Stomach (tissue), 9 donors: ENCODE measurements around the gene ARID3A. TPM values are rescaled to one million over a fixed set of nuclear protein-coding genes. Genes with fewer than 3 reads are reported as not detected.

ENCODE experiments used
- DNase-seq, 2 donors: peaks; one replicate each; pipeline versions ENCODE4 v3.0.0 to v3.0.0-alpha.2; 2013 to 2019
- H3K27ac ChIP-seq, 5 donors: fragments of 200-600 bp in 4 of 5; sonication (generic) in 4 of 5; one replicate each; pipeline ENCODE4 v1.5.1; 2013 to 2019; ENCODE audit warnings: mild to moderate bottlenecking in 1 of 5, moderate library complexity in 1 of 5
- H3K27me3 ChIP-seq, 3 donors: fragments of 200-600 bp; sonication (generic); one replicate each; pipeline ENCODE4 v1.5.1; 2017 to 2019; ENCODE audit warnings: mixed run types in 1 of 3
- H3K36me3 ChIP-seq, 4 donors: fragments of 200-600 bp; sonication (generic); 1 replicate in 3 of 4; 2 replicates in 1 of 4; pipeline ENCODE4 v1.5.1; 2016 to 2019
- H3K4me1 ChIP-seq, 4 donors: fragments of 200-600 bp; sonication (generic); one replicate each; pipeline ENCODE4 v1.5.1; 2016 to 2019
- H3K4me3 ChIP-seq, 4 donors: fragments of 200-600 bp; sonication (generic) in 3 of 4; one replicate each; pipeline ENCODE4 v1.5.1; 2016 to 2019; ENCODE audit warnings: mild to moderate bottlenecking in 1 of 4
- H3K9me3 ChIP-seq, 4 donors: fragments of 200-600 bp; sonication (generic); one replicate each; pipeline ENCODE4 v1.5.1; 2016 to 2019
- EP300 ChIP-seq: sonication (generic); formaldehyde crosslinking; IDR thresholded peaks from one replicate; pipeline ENCODE4 v1.6.1; 2017; ENCODE audit warnings: antibody characterized with exemption
- POLR2A ChIP-seq, 4 donors: fragments of 450-650 bp; IDR thresholded peaks; one replicate each; pipeline ENCODE4 v1.6.1; 2016; ENCODE audit warnings: antibody characterized with exemption in 4 of 4, control low read depth in 2 of 4, mild to moderate bottlenecking in 1 of 4, moderate library complexity in 1 of 4
- POLR2AphosphoS5 ChIP-seq, 3 donors: sonication (generic); formaldehyde crosslinking; IDR thresholded peaks; one replicate each; pipeline ENCODE4 v1.6.1; 2016; ENCODE audit warnings: antibody characterized with exemption in 3 of 3
- whole genome bisulfite sequencing, 5 donors: extraction: QIAGEN DNeasy Blood & Tissue Kit in 3 of 5; methylation state at CpG; one replicate each; pipeline versions ENCODE4 v1.1.5 to v1.1.7; 2013 to 2018; 5-methylcytosine and 5-hydroxymethylcytosine counted together
- intact Hi-C: fragments of 100-400 bp; cut with DNase I; formaldehyde crosslinking; loops from one replicate; pipeline ENCODE4 v1.15.1; 2023; ENCODE audit warnings: low total_unique reads
- polyA plus RNA-seq, 3 donors: library from polyadenylated mRNA; stranded (reverse); fragments of 200-250 nt; gene quantifications; one replicate each; pipeline ENCODE4 v1.2.3, GENCODE V29; 2013
- total RNA-seq, 5 donors: library from RNA; depleted of rRNA; stranded (reverse); fragments of >200 nt; gene quantifications; one replicate each; pipeline versions ENCODE4 v1.1.0 to v1.2.3, GENCODE V29; 2014 to 2016
- TF ChIP-seq, protein P1 (sequence below), 7 experiments: fragments of 450-650 bp in 4 of 7; fragments of 200-600 bp in 3 of 7; sonication (generic) in 3 of 7; IDR thresholded peaks; one replicate each; pipeline ENCODE4 v1.5.1; 2016 to 2019; ENCODE audit warnings: antibody characterized with exemption in 7 of 7, control low read depth in 2 of 7, mild to moderate bottlenecking in 1 of 7
- donor health status: healthy with polysubstance abuse.
- donor health status: Bipolar disorder and iron deficiency.
- donor health status: healthy.

ARID3A gene
- total and polyA plus RNA-seq, 8 donors = 1.1 to 23.5 (median 2.1) TPM; not detected in 1

DNA sequence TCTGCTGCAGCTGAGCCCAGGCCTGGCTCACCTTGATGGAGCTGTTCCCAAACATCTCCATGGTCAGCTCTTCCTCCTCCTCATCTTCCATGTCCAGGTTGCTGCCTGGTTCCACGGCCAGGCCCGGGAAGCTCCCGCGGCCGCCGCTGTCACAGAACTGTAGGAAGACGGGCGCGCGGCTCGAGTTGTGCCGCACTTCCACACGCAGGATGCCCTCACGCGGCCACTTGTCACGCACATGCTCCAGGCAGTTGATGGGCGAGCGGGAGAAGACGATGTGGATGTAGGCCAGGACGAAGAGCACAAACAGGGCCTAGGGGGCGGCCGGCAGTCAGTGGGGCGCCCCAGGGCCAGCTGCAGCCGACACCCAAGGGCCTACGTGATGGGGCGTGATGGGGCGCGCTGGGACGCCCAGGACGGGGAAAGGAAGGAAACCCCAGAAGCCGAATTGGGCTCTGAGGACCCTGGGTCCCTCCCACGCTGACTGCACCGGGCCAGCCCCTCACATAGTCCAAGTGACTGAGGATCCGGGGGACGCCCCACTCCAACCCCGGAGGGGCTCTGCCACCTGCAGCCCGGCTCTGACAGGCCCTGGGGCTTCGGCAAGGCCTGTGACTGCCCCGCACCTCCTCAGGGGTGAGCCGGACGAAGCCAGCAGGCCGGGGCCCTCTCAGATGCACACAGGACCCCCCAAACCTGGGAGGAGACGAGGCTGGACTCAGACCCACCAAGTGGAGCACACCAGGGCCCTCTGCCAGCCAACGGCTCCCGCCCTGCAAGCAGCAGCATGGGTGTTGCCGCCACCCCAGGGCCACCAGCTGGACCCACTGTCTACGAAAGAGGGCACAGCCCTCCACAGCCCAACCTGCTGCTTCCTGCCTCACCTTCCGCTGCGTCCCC lies 88.6 kb downstream of the ARID3A start:
- peaks cover 44 to 67% (median 55%) of the 10 kb centered on the region in 4 donors for H3K4me1 ChIP-seq
- 92 to 94% (median 94%) methylated on average over 36 to 49 of the region's 49 CpGs for WGBS, 5 donors
- H3K36me3 ChIP-seq = peaks cover 42 to 63% (median 61%) of the 10 kb centered on the region in 4 donors
- intact Hi-C loops = no loop called here
- H3K4me3 ChIP-seq = no peak overlapping the region
- no peak overlapping the region for H3K27ac ChIP-seq
- TF ChIP-seq EP300 (no peak), POLR2AphosphoS5 (IDR thresholded peaks at IDR 0.05) (no peak), POLR2A (IDR thresholded peaks at IDR 0.05) (no peak)
- TF ChIP-seq, protein P1, sequence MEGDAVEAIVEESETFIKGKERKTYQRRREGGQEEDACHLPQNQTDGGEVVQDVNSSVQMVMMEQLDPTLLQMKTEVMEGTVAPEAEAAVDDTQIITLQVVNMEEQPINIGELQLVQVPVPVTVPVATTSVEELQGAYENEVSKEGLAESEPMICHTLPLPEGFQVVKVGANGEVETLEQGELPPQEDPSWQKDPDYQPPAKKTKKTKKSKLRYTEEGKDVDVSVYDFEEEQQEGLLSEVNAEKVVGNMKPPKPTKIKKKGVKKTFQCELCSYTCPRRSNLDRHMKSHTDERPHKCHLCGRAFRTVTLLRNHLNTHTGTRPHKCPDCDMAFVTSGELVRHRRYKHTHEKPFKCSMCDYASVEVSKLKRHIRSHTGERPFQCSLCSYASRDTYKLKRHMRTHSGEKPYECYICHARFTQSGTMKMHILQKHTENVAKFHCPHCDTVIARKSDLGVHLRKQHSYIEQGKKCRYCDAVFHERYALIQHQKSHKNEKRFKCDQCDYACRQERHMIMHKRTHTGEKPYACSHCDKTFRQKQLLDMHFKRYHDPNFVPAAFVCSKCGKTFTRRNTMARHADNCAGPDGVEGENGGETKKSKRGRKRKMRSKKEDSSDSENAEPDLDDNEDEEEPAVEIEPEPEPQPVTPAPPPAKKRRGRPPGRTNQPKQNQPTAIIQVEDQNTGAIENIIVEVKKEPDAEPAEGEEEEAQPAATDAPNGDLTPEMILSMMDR (IDR thresholded peaks at IDR 0.05) = no peak
- DNase-seq = no peak
- no peaks in the 10 kb centered on the region for H3K27me3 ChIP-seq
- H3K9me3 ChIP-seq = no peaks in the 10 kb centered on the region

DNA sequence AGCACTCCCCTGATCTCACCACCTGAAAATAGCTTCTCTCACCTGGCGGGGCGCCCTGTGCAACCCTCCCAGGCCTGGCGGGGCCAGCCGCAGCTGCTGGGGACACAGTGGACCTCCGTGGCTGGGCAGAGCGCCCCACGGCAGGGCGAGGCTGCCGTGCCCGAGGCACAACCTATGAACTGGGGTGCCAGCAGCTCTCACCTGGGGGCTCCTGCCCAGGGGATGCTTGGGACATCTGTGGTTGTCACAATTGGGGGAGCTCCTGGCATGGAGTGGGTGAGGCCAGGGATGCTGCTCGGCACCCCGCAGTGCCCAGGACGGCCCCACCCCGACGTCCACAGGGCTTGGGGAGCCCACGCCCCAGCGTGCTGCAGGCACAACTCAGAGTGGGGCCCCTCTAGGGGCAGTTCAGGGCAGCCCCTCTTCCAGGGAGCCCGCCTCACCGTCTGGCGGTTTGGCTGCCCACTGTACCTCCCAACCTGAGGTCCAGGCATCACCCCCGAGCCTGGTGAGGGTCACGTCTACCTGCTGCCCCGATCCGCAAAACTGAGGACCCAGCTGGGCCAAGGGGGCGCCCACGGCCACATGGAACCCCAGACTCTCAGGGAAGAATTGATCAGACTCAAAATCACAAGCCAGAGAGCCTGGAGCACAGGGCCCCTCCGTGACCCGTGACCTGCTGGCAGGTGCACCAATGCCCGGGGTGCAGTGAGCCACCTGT lies 89.4 kb downstream of the ARID3A start:
- no peak for TF ChIP-seq POLR2A (IDR thresholded peaks at IDR 0.05)
- TF ChIP-seq, protein P1 (IDR thresholded peaks at IDR 0.05) = no peak
- TF ChIP-seq POLR2AphosphoS5 (IDR thresholded peaks at IDR 0.05) = no peak
- no peak for TF ChIP-seq EP300
- peaks cover 49 to 69% (median 60%) of the 10 kb centered on the region in 4 donors for H3K4me1 ChIP-seq
- WGBS, 5 donors = 81 to 86% (median 84%) methylated on average over 8 to 29 of the region's 29 CpGs
- intact Hi-C loops = no loop called here
- no peak overlapping the region for H3K27ac ChIP-seq
- H3K4me3 ChIP-seq = peak overlapping the region in 1 of 4 donors; percentile 4
- DNase-seq = no peak
- no peaks in the 10 kb centered on the region for H3K9me3 ChIP-seq
- H3K27me3 ChIP-seq = no peaks in the 10 kb centered on the region
- peaks cover 36 to 55% (median 52%) of the 10 kb centered on the region in 4 donors for H3K36me3 ChIP-seq

DNA sequence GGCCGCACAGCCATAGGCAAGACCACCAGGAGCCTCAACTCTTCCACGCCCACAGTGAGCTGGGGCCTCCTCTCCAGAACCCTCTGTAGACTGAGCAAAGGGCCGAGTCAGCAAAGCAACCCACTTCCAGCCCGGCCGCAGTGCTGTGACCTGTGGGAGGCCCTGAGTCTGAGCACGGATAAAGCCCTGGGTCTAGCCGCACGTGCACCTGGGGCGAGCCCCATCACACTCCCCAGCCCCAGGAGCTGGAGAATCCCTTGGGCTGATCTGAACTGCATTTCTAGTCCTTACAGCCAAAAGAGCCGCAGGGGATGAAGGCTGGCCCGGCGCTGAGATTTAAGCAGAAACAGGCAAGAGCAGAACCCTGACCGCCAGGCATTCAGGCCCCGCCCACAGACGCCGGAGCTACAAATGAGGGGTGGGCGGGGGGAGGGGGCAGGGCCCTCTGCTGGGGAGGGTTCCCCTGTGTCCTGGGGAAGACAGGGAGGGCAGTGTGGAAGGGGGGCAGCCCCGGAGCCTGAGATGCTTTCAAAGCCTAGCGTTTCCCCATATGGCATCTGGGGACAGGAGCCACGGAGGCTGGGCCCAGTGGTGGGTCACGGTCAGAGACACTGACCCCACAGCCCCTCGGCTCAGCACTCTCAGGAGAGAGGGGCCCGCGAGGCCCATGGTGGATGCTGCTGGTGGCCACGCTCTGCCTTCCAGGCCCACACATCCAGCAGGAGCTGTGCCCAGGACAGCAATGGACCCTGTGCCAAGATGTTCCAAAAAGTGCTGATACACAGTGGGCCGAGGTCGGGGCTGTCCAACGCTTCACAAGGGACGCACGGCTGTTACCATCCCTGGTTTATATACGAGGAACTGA lies 90.2 kb downstream of the ARID3A start:
- no peak for DNase-seq
- WGBS, 5 donors = 62 to 72% (median 69%) methylated on average over 16 to 31 of the region's 31 CpGs
- peaks cover 49 to 72% (median 63%) of the 10 kb centered on the region in 4 donors for H3K4me1 ChIP-seq
- peak overlapping the region in 1 of 4 donors; percentile 32 for H3K4me3 ChIP-seq
- H3K27ac ChIP-seq = peak overlapping the region in 3 of 5 donors; percentile 53 to 99 (median 96)
- H3K9me3 ChIP-seq = no peaks in the 10 kb centered on the region
- H3K36me3 ChIP-seq = peaks cover 28 to 47% (median 45%) of the 10 kb centered on the region in 4 donors
- H3K27me3 ChIP-seq = no peaks in the 10 kb centered on the region
- TF ChIP-seq, protein P1 (IDR thresholded peaks at IDR 0.05) = no peak
- TF ChIP-seq EP300 = no peak
- TF ChIP-seq POLR2A (IDR thresholded peaks at IDR 0.05) = no peak
- TF ChIP-seq POLR2AphosphoS5 (IDR thresholded peaks at IDR 0.05) = no peak
- intact Hi-C loops = no loop called here
